ENCODE results near the gene ERC1.

GRCh38 chr12:1267243-1267642 is 276.2 kb downstream of the ERC1 start:
- no peak for TF ChIP-seq CTCF (IDR thresholded peaks at IDR 0.05; ENCODE audit: poor library complexity, severe bottlenecking)
- TF ChIP-seq POLR2AphosphoS5 (IDR thresholded peaks at IDR 0.05) = no peak
- no peak for TF ChIP-seq MXI1 (conservative IDR thresholded peaks at IDR 0.05; ENCODE audit: poor library complexity, severe bottlenecking)
- TF ChIP-seq TAF1 (IDR thresholded peaks at IDR 0.05; ENCODE audit: low read depth) = no peak

All from neural cell (in vitro differentiated cells).